B cell (primary cell): ENCODE measurements around the gene DOC2B. TPM values are rescaled to one million over a fixed set of nuclear protein-coding genes. Genes with fewer than 3 reads are reported as not detected.

ENCODE experiments used
- ATAC-seq: fragments of 200-7000 bp; cut with Tn5 transposase; one replicate; pipeline ENCODE4 v1.10.0; 2021; ENCODE audit warnings: low read depth, mild to moderate bottlenecking, moderate number of reproducible peaks, moderate library complexity
- CTCF ChIA-PET: fragments of 350-600 bp; sonication (Branson Sonifier 250); formaldehyde crosslinking; loops from one replicate; lab custom pipeline; 2021; ENCODE audit warnings: antibody characterized with exemption, inconsistent platforms; lab: Charles Lee
- POLR2A ChIA-PET: fragments of 350-600 bp; sonication (Branson Sonifier 250); formaldehyde crosslinking; loops from one replicate; lab custom pipeline; 2021; ENCODE audit warnings: antibody characterized with exemption; lab: Charles Lee
- DNase-seq: peaks from one replicate; pipeline ENCODE4 v3.0.0; 2013
- H2AFZ ChIP-seq: 2 replicates; pipeline ENCODE4 v1.6.1; 2012; ENCODE audit warnings: mild to moderate bottlenecking, low read depth, low read length; ENCODE audit not compliant: insufficient read depth, poor library complexity, severe bottlenecking
- H3K27ac ChIP-seq, 2 donors: 1 replicate in 1 of 2; 2 replicates in 1 of 2; pipeline ENCODE4 v1.5.1; 2012 to 2013; ENCODE audit warnings: low read length in 2 of 2, mild to moderate bottlenecking in 2 of 2, moderate library complexity in 1 of 2
- H3K27me3 ChIP-seq, 4 experiments: fragments of 200-600 bp in 1 of 4; sonication (generic) in 1 of 4; replicated peaks in 1 of 4; 1 replicate in 2 of 4; 2 replicates in 2 of 4; pipeline versions ENCODE4 v1.6.1 to v1.7.0; 2013 to 2016; ENCODE audit warnings: low read length in 3 of 4, mild to moderate bottlenecking in 2 of 4, mixed read lengths in 1 of 4, moderate library complexity in 1 of 4; ENCODE audit not compliant: insufficient read depth in 4 of 4, control insufficient read depth in 3 of 4; ENCODE audit errors: control extremely low read depth in 1 of 4
- H3K36me3 ChIP-seq, 2 experiments: replicated peaks in 1 of 2; 1 replicate in 1 of 2; 2 replicates in 1 of 2; pipeline versions ENCODE4 v1.6.1 to v1.7.1; 2013; ENCODE audit warnings: low read length in 1 of 2; ENCODE audit not compliant: insufficient read depth in 2 of 2, control insufficient read depth in 1 of 2; ENCODE audit errors: control extremely low read depth in 1 of 2, extremely low read depth in 1 of 2
- H3K4me1 ChIP-seq, 2 donors: fragments of 200-600 bp in 1 of 2; sonication (generic) in 1 of 2; 1 replicate in 1 of 2; 2 replicates in 1 of 2; pipeline versions ENCODE4 v1.5.1 to v1.6.1; 2013 to 2017; ENCODE audit warnings: low read length in 2 of 2; ENCODE audit not compliant: control insufficient read depth in 2 of 2, insufficient read depth in 2 of 2
- H3K4me2 ChIP-seq: replicated peaks from 2 replicates; pipeline ENCODE3; 2012; ENCODE audit warnings: mild to moderate bottlenecking, low read depth, low read length; ENCODE audit not compliant: poor library complexity, severe bottlenecking
- H3K4me3 ChIP-seq, 5 experiments: fragments of 200-600 bp in 1 of 5; sonication (generic) in 1 of 5; 1 replicate in 3 of 5; 2 replicates in 2 of 5; pipeline versions ENCODE4 v1.5.1 to v1.7.0; 2011 to 2016; ENCODE audit warnings: low read length in 4 of 5, mild to moderate bottlenecking in 4 of 5, low read depth in 2 of 5, control low read depth in 1 of 5, moderate library complexity in 1 of 5; ENCODE audit not compliant: insufficient read depth in 1 of 5; ENCODE audit errors: control extremely low read depth in 1 of 5, extremely low read depth in 1 of 5
- H3K79me2 ChIP-seq: fragments of 200-600 bp; sonication (generic); one replicate; pipeline ENCODE4 v1.6.0; 2016; ENCODE audit warnings: low read length; ENCODE audit not compliant: control insufficient read depth, insufficient read depth
- H3K9ac ChIP-seq: fragments of 200-600 bp; sonication (generic); 2 replicates; pipeline ENCODE4 v1.6.1; 2017; ENCODE audit warnings: mild to moderate bottlenecking, low read length, moderate library complexity
- H3K9me3 ChIP-seq, 3 donors: one replicate each; pipeline versions ENCODE4 v1.6.1 to v1.7.1; 2013; ENCODE audit warnings: low read length in 2 of 3; ENCODE audit not compliant: control insufficient read depth in 2 of 3, insufficient read depth in 1 of 3; ENCODE audit errors: control extremely low read depth in 1 of 3
- H4K20me1 ChIP-seq: 2 replicates; pipeline ENCODE4 v1.6.0; 2012; ENCODE audit warnings: mild to moderate bottlenecking, low read length; ENCODE audit not compliant: insufficient read depth, control insufficient read depth, poor library complexity, severe bottlenecking
- H3K27ac Mint-ChIP-seq: one replicate; pipeline ENCODE4 v1.8.0; 2021; ENCODE audit warnings: mixed read lengths
- H3K27me3 Mint-ChIP-seq: one replicate; pipeline ENCODE4 v1.8.0; 2021; ENCODE audit warnings: mixed read lengths
- H3K4me1 Mint-ChIP-seq: one replicate; pipeline ENCODE4 v1.8.0; 2021; ENCODE audit warnings: mixed read lengths
- H3K4me3 Mint-ChIP-seq: one replicate; pipeline ENCODE4 v1.8.0; 2021; ENCODE audit warnings: mixed read lengths
- H3K9me3 Mint-ChIP-seq: one replicate; pipeline ENCODE4 v1.8.0; 2022; ENCODE audit warnings: mixed read lengths; ENCODE audit not compliant: insufficient read depth
- EZH2 ChIP-seq: IDR thresholded peaks from 2 replicates; pipeline ENCODE4 v1.6.1; 2012; ENCODE audit warnings: borderline replicate concordance, low read depth, mild to moderate bottlenecking, moderate library complexity, low read length; ENCODE audit not compliant: insufficient read depth, poor library complexity, severe bottlenecking
- WGBS: methylation state at CpG from one replicate; pipeline ENCODE4 v1.1.5; 2013; ENCODE audit warnings: missing lambda C conversion rate; ENCODE audit not compliant: insufficient coverage; 5-methylcytosine and 5-hydroxymethylcytosine counted together
- intact Hi-C: fragments of 100-400 bp; cut with micrococcal nuclease; formaldehyde crosslinking; loops from one replicate; pipeline ENCODE4 v1.10.0; 2022
- polyA plus RNA-seq: library from polyadenylated mRNA; depleted of rRNA; stranded (reverse); fragments of >200 nt; gene quantifications from 2 replicates; pipeline ENCODE4 v1.2.3, GENCODE V29; 2012
- total RNA-seq, 2 donors: library from RNA; stranded (reverse); fragments of 120-200 nt in 1 of 2; gene quantifications; 1 replicate in 1 of 2; 2 replicates in 1 of 2; pipeline versions ENCODE4 v1.2.3 to v1.2.4, GENCODE V29; 2013 to 2022
- TF ChIP-seq, protein P1 (sequence below): fragments of 200-600 bp; IDR thresholded peaks from one replicate; pipeline ENCODE4 v1.8.0; 2022; ENCODE audit warnings: antibody characterized with exemption, mild to moderate bottlenecking

The DOC2B gene
- total and polyA plus RNA-seq, 2 donors (not counting 1 experiment from before 2014, with no cell fraction given), result not detected

DNA sequence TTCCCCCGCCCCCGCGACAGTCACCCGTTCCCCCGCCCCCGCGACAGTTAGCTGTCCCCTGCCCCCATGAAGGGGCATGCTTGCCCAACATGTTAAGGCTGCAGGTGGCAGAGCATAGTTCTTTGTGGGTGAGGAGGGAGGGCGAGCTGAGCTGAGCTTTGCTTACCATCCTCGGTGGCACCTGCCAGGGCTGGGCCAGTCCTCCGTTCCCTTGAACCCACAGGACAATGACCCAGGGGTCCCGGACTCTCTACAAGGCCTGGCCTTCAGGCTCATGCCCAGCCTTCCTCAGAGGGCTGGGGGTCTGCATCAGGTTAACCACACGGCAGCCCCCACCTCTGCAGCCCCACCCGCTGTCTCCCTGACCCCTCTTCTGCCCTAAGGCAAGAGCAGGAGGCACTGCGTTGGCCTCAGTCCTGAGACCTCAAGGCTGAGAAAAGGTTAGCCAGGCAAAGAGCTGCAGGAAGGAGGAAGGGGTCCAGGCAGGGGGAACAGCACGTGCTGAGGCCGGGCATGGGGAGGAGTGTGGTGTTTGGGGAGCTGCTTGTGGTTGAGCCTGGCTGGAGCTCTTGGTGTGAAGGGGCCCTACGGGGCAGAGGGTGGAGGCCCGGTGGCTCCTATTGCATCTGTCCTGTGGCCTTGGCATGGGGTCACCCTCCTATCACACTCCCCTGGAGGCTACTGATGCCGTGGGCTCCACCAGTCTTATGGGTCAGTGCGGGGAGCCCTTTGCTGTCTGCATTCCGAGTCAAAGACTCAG is 11.4 kb upstream of the DOC2B start:
- intact Hi-C loops, result no loop called here
- H3K4me3 Mint-ChIP-seq, result no peak overlapping the region
- peaks cover 0 to 15% (median 0%) of the 10 kb centered on the region in 4 experiments for H3K27me3 ChIP-seq
- H3K4me3 ChIP-seq, result no peak overlapping the region
- ATAC-seq (no peak), DNase-seq (no peak)
- peaks cover 2% of the 10 kb centered on the region for H3K27me3 Mint-ChIP-seq
- no peaks in the 10 kb centered on the region for H3K79me2 ChIP-seq
- ChIA-PET POLR2A (no interaction called here), CTCF (no interaction called here)
- H3K27ac ChIP-seq, result no peak overlapping the region
- H3K36me3 ChIP-seq, result no peaks in the 10 kb centered on the region
- H3K9ac ChIP-seq, result no peak overlapping the region
- no peak overlapping the region for H3K27ac Mint-ChIP-seq
- H3K4me1 ChIP-seq, result no peaks in the 10 kb centered on the region
- no peaks in the 10 kb centered on the region for H3K9me3 Mint-ChIP-seq
- H4K20me1 ChIP-seq, result no peaks in the 10 kb centered on the region
- TF ChIP-seq, protein P1, sequence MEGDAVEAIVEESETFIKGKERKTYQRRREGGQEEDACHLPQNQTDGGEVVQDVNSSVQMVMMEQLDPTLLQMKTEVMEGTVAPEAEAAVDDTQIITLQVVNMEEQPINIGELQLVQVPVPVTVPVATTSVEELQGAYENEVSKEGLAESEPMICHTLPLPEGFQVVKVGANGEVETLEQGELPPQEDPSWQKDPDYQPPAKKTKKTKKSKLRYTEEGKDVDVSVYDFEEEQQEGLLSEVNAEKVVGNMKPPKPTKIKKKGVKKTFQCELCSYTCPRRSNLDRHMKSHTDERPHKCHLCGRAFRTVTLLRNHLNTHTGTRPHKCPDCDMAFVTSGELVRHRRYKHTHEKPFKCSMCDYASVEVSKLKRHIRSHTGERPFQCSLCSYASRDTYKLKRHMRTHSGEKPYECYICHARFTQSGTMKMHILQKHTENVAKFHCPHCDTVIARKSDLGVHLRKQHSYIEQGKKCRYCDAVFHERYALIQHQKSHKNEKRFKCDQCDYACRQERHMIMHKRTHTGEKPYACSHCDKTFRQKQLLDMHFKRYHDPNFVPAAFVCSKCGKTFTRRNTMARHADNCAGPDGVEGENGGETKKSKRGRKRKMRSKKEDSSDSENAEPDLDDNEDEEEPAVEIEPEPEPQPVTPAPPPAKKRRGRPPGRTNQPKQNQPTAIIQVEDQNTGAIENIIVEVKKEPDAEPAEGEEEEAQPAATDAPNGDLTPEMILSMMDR, result no peak
- no peak for TF ChIP-seq EZH2
- no peak overlapping the region for H3K4me2 ChIP-seq
- no peaks in the 10 kb centered on the region for H3K4me1 Mint-ChIP-seq
- no peak overlapping the region for H2AFZ ChIP-seq
- 84% methylated on average over 17 of the region's 21 CpGs for WGBS
- H3K9me3 ChIP-seq, result peaks cover 0 to 9% (median 0%) of the 10 kb centered on the region in 3 donors

GRCh38 chr17:189444-189843 is 8.0 kb upstream of the DOC2B start:
- Histone ChIP-seq H3K9me3 (peaks cover 0 to 7% (median 0%) of the 10 kb centered on the region in 3 donors), H2AFZ (no peak overlapping the region), H3K4me3 (no peak overlapping the region), H3K36me3 (no peaks in the 10 kb centered on the region), H3K79me2 (no peaks in the 10 kb centered on the region), H3K27me3 (peaks cover 0 to 8% (median 0%) of the 10 kb centered on the region in 4 experiments), H3K9ac (no peak overlapping the region), H3K4me1 (no peaks in the 10 kb centered on the region), H3K27ac (no peak overlapping the region), H3K4me2 (no peak overlapping the region), H4K20me1 (no peaks in the 10 kb centered on the region)
- CTCF ChIA-PET, result no interaction called here
- Mint-ChIP-seq H3K9me3 (no peaks in the 10 kb centered on the region), H3K27me3 (peaks cover 18% of the 10 kb centered on the region), H3K27ac (no peak overlapping the region), H3K4me3 (no peak overlapping the region), H3K4me1 (no peaks in the 10 kb centered on the region)
- intact Hi-C loops, result no loop called here
- TF ChIP-seq, protein P1, result no peak
- TF ChIP-seq EZH2, result no peak
- POLR2A ChIA-PET, result no interaction called here
- 76% methylated on average over 7 of the region's 7 CpGs for WGBS
- ATAC-seq (no peak), DNase-seq (no peak)
